Parathyroid adenoma (tissue), 2 donors: Measurements from ENCODE around the gene SLC25A22.

Experiments used
- H2AFZ ChIP-seq: fragments of 300-600 bp; sonication (generic); one replicate; pipeline ENCODE4 v1.7.0; 2017; ENCODE audit warnings: antibody characterized with exemption, mild to moderate bottlenecking
- H3K27ac ChIP-seq: fragments of 300-600 bp; sonication (generic); one replicate; pipeline ENCODE4 v1.7.0; 2017
- H3K27me3 ChIP-seq: fragments of 300-600 bp; sonication (generic); one replicate; pipeline ENCODE4 v1.7.0; 2017; ENCODE audit warnings: low read length; ENCODE audit not compliant: control insufficient read depth, insufficient read depth
- H3K36me3 ChIP-seq: fragments of 300-600 bp; sonication (generic); one replicate; pipeline ENCODE4 v1.7.0; 2017; ENCODE audit warnings: low read length; ENCODE audit not compliant: control insufficient read depth, insufficient read depth
- H3K4me1 ChIP-seq: fragments of 300-600 bp; sonication (generic); one replicate; pipeline ENCODE4 v1.7.0; 2017; ENCODE audit warnings: control low read depth
- H3K4me2 ChIP-seq: fragments of 300-600 bp; sonication (generic); one replicate; pipeline ENCODE4 v1.7.0; 2017; ENCODE audit warnings: low read length
- H3K4me3 ChIP-seq: fragments of 300-600 bp; sonication (generic); one replicate; pipeline ENCODE4 v1.7.0; 2017; ENCODE audit warnings: low read depth, low read length
- H3K79me2 ChIP-seq: fragments of 300-600 bp; sonication (generic); one replicate; pipeline ENCODE4 v1.7.0; 2017; ENCODE audit warnings: control low read depth
- H3K9ac ChIP-seq: fragments of 300-600 bp; sonication (generic); one replicate; pipeline ENCODE4 v1.7.0; 2017; ENCODE audit warnings: mild to moderate bottlenecking
- H3K9me3 ChIP-seq: fragments of 300-600 bp; sonication (generic); one replicate; pipeline ENCODE4 v1.7.0; 2017; ENCODE audit warnings: low read length; ENCODE audit not compliant: control insufficient read depth
- TF ChIP-seq, protein P1 (sequence below): fragments of 300-600 bp; sonication (generic); IDR thresholded peaks from one replicate; pipeline ENCODE4 v1.7.0; 2017; ENCODE audit warnings: antibody characterized with exemption, mild to moderate bottlenecking
- donor health status: primary hyperparathyroidism.

Gene SLC25A22

DNA sequence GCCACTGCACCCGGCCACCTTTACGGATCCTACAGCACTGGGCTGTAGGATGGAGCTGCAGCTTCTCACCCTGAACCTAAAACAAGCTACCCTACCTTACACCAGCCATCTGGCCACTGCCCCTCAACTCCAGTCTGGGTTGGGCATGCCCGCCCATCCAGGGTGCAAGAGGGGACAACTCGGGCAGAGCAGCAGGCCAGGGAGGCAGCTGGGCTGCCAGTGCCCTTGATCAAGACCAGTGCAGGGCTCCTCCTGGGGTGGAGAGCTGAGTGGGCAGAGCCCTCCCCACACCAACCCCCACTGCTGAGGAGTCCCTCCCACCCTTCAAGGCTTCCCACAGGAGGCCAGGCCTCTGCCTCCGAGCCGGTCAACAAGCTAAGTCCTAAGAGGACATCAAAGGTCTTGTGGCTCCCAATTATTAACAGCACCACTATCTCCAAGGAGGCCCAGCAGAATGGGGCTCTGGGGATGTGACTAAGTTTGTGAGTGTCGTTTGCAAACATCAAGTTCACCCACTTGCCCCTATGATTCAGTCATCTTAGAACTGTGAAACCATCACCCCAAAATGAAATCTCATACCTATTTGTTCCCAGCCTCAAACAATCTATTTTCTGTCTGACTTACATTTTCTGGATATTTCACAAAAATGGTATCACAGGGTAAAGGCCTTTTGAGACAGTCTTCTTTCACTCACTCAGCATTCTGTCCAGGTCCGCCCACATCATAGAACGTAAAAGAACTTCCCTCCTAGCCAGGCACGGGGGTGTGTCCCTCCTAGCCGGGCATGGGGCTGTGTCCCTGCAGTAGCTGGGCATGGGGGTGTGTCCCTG lies 31.8 kb downstream of the SLC25A22 start:
- Histone ChIP-seq H3K79me2 (no peaks in the 10 kb centered on the region), H3K27me3 (no peaks in the 10 kb centered on the region), H3K4me2 (no peak overlapping the region), H3K9ac (no peak overlapping the region), H3K4me1 (no peaks in the 10 kb centered on the region), H3K9me3 (no peaks in the 10 kb centered on the region), H3K27ac (no peak overlapping the region), H3K36me3 (no peaks in the 10 kb centered on the region), H3K4me3 (no peak overlapping the region), H2AFZ (no peak overlapping the region)
- TF ChIP-seq, protein P1, sequence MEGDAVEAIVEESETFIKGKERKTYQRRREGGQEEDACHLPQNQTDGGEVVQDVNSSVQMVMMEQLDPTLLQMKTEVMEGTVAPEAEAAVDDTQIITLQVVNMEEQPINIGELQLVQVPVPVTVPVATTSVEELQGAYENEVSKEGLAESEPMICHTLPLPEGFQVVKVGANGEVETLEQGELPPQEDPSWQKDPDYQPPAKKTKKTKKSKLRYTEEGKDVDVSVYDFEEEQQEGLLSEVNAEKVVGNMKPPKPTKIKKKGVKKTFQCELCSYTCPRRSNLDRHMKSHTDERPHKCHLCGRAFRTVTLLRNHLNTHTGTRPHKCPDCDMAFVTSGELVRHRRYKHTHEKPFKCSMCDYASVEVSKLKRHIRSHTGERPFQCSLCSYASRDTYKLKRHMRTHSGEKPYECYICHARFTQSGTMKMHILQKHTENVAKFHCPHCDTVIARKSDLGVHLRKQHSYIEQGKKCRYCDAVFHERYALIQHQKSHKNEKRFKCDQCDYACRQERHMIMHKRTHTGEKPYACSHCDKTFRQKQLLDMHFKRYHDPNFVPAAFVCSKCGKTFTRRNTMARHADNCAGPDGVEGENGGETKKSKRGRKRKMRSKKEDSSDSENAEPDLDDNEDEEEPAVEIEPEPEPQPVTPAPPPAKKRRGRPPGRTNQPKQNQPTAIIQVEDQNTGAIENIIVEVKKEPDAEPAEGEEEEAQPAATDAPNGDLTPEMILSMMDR, result no peak

- Histone ChIP-seq H3K9me3 (no peaks in the 10 kb centered on the region), H3K27me3 (no peaks in the 10 kb centered on the region), H3K9ac (no peak overlapping the region), H3K27ac (no peak overlapping the region), H3K36me3 (no peaks in the 10 kb centered on the region), H3K4me2 (no peak overlapping the region), H3K4me3 (no peak overlapping the region), H3K4me1 (no peaks in the 10 kb centered on the region), H3K79me2 (no peaks in the 10 kb centered on the region), H2AFZ (no peak overlapping the region)
- TF ChIP-seq, protein P1, result no peak
Measured at GRCh38 chr11:765802-766091, 32.3 kb downstream of the SLC25A22 start.

- H3K27ac ChIP-seq, result no peak overlapping the region
- H3K36me3 ChIP-seq, result no peaks in the 10 kb centered on the region
- no peaks in the 10 kb centered on the region for H3K4me1 ChIP-seq
- no peaks in the 10 kb centered on the region for H3K79me2 ChIP-seq
- H3K27me3 ChIP-seq, result no peaks in the 10 kb centered on the region
- no peaks in the 10 kb centered on the region for H3K9me3 ChIP-seq
- H2AFZ ChIP-seq, result no peak overlapping the region
- TF ChIP-seq, protein P1, result peak; percentile 40
- H3K4me3 ChIP-seq, result no peak overlapping the region
- no peak overlapping the region for H3K4me2 ChIP-seq
- no peak overlapping the region for H3K9ac ChIP-seq
Measured at GRCh38 chr11:765025-765801, 32.9 kb downstream of the SLC25A22 start.

- H3K4me2 ChIP-seq, result no peak overlapping the region
- TF ChIP-seq, protein P1, result no peak
- H3K27ac ChIP-seq, result no peak overlapping the region
- no peak overlapping the region for H3K9ac ChIP-seq
- H3K9me3 ChIP-seq, result no peaks in the 10 kb centered on the region
- no peak overlapping the region for H3K4me3 ChIP-seq
- H3K36me3 ChIP-seq, result no peaks in the 10 kb centered on the region
- no peaks in the 10 kb centered on the region for H3K4me1 ChIP-seq
- no peaks in the 10 kb centered on the region for H3K79me2 ChIP-seq
- no peak overlapping the region for H2AFZ ChIP-seq
- H3K27me3 ChIP-seq, result no peaks in the 10 kb centered on the region
Measured at GRCh38 chr11:764322-765024, 33.6 kb downstream of the SLC25A22 start.
